Endometrial microvascular endothelial cells (primary cell): ENCODE results near the gene TMEM245. TPM values are rescaled to one million over a fixed set of nuclear protein-coding genes. Genes with fewer than 3 reads are reported as not detected.

Experiments used
- in situ Hi-C: cut with HindIII; loops from 2 replicates; pipeline ENCODE4 v1.10.0; 2017; ENCODE audit warnings: low sequenced_read_pairs, low pct_unique_long_range_greater_than_20kb; ENCODE audit errors: inconsistent ontology term
- total RNA-seq: library from RNA; depleted of rRNA; stranded (reverse); fragments of >200 nt; gene quantifications from one replicate; pipeline ENCODE4 v1.2.3, GENCODE V29; 2015; ENCODE audit errors: inconsistent ontology term

TMEM245 gene
- total RNA-seq, 1 donor from 2014 or later: 32.5 TPM

DNA sequence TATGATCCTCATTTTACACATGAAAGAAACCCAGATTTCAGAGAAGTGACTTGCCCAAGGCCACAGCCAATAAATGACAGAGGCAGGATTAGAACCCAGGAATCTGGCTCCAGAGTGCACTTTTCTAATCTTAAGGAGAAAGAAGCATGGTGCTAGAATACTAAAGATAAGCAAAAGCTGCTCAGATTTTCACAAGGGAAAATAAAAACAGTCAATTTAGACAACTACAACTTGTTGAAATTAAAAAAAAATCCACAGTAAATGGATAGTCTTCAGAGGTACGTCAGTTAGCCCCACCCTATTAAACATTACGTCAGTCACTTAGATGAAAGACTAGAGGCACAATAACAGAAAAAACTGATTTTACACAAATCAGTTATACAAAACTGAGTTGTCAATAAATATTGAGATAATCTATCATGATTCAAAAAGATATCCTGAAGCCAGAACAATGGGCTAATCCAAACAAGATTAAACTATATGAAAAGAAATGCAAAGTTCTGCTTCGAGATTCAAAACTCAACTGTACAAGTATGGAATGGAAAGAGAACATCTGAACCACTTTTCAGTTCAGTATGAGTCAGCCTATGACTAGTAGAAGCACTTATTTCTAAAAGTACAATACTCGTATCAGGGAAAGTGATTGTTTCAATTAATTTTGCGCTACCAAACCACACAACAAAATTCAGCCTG is 9.3 kb downstream of the TMEM245 start:
- in situ Hi-C loops: loop anchor here (25.0 kb wide), 1 partner anchor 98 kb away; the partner anchor contains the start of gene CTNNAL1

DNA sequence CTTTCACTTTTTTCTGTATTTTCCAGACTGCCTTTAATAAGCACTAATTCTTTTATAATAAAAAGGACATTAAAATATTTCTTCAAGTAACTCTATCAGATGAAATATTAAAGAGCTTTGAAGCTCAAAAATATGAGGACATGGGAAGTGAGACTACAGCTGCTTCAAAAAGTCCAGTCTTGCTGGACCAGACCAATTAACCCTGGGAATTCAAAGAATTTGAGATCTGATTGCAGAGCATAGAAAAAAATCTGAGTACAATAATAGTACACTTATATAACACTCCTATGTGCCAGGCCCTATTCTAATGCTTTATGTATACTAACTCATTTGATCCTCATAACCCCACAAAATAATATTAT is 9.8 kb downstream of the TMEM245 start:
- in situ Hi-C loops: loop anchor here (25.0 kb wide), 1 partner anchor 98 kb away; the partner anchor contains the start of gene CTNNAL1

DNA sequence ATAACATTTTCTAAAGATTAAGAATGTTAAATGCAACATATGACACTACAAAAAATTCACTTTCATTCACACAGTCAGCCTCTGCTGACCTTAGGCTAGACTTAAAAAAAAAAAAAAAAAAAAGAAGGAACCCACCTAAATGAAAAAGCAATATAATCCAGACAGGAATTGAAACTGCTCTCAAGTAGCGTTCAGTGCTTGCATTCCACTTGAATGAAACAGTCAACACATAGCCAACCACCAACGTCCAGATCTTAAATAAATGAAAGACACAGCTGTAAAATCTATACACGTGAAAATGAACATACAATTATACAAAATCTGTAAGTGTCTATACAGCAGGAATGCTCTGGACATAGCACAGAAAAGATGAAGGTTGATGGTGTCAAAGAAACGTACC is 11.4 kb downstream of the TMEM245 start:
- in situ Hi-C loops: loop anchor here (25.0 kb wide), 1 partner anchor 96 kb away; the partner anchor contains the start of gene CTNNAL1

DNA sequence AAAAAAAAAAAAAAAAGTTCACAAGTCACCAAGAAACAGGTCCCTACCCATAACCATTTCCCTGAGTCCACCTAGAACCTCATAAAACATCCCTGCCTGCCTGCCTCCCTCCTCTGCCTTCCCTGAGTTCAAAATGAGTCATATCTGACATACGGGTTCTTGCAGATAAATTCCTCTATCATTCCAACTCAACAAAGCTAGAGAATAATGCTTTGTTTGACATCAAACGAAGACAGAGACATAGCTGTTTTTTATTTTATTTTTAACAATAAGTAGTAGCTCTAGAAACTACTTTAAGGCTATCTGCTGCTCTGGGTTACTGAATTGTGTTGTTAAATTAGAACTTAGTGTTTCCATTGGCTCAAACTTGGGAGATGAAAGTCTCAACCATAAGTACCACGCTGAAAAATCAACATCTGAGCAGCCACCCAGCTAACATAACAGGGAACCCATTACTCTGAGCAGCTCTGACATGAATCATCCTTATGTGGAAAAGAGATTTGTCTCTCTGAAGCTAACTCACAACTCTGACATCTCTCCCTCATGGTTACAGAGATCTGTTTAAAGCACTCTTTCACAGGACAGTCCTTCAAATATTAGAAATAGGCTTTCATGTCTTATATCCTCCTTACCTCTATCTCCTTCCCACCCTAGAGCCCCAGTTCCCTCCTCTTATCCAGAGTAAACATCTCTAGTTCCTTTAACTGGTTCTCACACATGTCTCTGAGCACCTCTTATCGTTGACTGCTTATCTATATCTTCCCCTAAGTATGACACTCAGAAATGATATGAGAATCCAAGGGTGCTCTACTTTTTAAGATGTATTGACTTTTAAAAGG is 12.1 kb downstream of the TMEM245 start:
- in situ Hi-C loops: loop anchor here (25.0 kb wide), 1 partner anchor 95 kb away; the partner anchor contains the start of gene CTNNAL1

DNA sequence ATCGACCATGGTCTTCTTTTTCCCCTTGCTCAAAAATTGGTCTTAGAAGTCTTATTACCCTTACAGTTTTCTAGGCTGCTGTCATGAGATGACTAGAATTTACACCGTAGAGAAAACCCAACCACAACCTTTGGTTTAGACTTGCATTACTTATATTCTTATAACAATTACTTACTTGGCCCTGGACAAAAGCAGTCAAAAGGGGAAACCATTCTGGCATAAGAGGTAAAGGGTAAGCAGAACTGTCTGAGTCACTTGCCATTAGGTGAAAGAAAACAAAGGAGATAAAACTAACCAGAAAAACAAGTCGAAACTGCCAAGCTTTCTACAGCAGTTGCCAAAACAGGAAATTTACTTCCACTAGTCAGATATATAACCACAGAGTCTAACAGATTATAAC is 17.9 kb downstream of the TMEM245 start:
- in situ Hi-C loops: loop anchor here (25.0 kb wide), 1 partner anchor 90 kb away; the partner anchor contains the start of gene CTNNAL1

DNA sequence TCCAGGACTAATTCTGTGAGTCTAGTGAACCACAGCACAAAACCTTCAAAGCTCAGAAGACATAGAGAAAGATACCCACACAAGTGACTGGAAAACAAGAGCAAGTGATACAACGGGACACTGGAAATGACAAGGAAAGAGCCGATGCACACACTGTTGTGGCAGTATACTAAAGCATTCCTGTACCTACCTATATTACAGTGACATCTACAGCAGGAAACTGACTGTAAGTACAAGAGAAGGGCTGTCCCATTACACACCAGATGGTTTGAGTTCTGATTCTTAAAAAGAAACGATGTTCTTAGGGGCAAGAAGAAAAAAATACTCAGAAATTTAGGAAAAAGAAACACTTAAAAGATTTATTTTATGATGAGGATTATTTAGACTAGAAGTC is 18.5 kb downstream of the TMEM245 start:
- in situ Hi-C loops: loop anchor here (25.0 kb wide), 1 partner anchor 89 kb away; the partner anchor contains the start of gene CTNNAL1

DNA sequence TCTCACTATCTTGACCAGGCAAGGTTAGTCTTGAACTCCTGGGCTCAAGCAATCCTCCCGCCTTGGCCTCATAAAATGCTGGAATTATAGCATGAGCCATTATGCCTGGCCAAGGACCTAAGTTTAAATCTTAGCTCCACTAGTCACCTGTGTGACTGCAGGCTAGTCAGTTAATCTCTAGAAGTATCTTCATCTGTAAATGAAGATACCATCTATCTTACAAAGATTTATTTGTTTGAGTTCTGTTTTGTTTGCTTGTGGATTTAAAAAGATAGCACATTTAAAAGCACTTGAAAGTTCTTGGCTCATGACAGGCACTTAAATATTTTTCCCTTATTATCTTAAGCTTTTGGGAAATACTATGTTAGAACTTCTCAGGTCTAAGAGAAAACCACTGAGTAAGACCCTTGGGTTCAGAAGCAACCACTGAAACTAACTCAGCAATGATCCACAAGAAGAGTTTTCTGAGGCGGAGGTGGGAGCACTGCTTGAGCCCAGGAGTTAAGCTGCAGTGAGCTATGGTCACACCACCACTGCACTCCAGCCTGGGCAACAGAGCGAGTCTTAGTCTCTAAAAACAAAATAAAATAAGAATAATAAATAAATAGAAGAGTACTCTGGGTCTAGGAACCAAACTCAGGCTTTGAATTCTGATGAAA is 19.1 kb downstream of the TMEM245 start:
- in situ Hi-C loops: loop anchor here (25.0 kb wide), 1 partner anchor 88 kb away; the partner anchor contains the start of gene CTNNAL1

DNA sequence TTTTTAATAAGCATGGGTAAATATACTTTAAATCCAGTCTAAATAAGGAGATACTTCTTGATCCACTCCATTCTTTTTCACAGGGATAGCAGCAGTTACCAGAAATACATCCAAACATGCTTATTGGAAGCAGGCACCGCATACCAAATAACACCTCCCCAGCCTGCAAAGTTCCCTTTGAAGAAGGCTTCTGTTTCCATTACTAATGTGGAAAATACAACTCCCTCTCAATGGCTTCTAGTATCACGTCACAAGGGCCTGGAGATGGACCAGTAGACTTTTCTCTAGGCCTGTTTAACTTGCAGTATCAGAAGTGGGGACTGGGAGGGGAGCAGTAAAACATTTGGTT is 20.8 kb downstream of the TMEM245 start:
- in situ Hi-C loops: no loop called here

DNA sequence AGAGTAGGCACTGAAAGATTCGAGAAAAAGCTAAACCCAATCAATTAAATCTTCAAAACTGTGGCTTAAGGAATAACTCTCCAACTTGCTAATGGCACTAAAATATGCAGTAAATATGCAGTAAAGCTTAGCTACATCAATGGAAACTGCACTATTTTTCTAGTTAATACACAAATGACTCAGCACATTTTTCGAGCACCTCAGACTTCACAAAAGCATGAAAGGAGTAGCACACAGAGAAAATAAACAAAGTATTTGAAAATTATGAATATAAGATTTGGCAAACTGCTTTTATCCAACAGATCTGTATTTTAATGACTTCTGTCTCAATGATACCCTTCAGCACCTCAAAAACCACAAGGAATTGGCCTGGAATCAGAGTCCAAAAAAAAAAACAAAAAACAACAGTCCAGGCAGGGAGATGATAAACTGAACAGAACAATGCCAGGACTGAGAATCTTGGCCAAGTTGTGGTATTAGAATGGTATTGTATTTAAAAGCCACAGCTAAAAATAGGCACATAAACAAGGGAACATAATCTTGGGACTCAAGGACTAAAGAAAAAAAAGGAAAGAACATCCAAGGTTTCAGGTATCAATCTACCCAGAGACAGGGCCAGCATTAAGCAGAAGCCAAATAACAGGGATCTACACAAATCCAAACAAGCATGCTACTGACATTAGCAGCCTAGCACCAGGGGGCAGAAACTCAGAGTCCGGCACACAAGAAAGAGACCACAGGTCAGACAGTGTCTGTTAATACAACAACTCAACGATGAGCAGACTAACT is 21.4 kb downstream of the TMEM245 start:
- in situ Hi-C loops: no loop called here

DNA sequence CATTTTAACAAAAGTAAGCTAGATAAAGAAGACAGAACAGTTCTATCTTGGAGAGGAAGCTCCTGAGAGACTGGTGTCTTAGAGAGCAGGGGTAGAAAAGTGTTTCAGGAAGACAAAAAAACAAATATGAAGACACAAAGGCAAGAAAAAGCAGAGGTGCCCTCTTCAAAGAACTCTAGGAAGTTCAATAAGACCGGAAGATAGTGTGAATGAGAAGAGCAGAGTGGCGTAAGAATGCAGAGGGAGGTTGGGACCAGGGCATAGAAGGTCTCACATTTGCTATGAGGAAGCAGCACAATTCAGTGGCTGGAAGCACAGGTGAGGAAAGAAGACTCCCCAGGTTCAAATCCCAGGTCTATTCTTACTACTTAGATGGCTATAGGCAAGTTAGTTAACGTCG is 22.6 kb downstream of the TMEM245 start:
- in situ Hi-C loops: no loop called here

DNA sequence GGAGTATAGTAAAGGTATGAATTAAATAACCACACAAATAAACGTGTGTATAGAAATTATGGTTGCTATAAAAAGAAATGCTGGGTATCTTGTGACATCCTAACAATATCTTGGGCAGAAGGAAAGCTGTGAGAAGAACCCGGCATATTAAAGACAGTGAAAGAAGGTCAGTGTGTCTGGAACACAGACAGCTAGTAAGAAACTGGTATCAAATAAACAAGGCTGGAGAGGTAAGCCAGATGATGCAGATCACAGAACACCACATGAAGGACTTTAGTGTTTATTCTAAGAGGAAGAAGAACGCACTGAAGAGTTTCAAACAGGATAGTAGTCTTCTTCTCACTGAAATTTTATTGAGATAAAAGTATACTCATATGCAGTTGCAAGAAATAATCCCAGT is 24.4 kb downstream of the TMEM245 start:
- in situ Hi-C loops: no loop called here

DNA sequence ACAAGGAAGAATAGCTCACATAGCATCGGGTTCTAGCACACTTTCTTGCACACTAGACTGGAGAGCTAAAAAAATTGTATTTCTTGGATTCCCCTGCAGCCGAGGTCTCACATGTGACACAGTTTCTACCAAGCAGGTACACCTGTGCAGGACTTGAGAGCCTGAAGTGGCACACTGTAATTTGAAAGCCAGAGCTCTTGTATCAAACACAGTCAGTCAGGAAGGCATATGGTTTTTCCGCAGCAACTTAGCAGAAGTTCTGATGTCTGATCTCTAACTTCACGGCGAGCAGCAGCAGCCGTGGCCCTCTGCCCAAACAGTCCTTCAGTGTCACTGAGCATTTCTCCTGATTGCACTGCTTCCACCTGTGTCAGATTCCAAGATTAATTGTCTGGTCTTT is 25.5 kb downstream of the TMEM245 start:
- in situ Hi-C loops: no loop called here

DNA sequence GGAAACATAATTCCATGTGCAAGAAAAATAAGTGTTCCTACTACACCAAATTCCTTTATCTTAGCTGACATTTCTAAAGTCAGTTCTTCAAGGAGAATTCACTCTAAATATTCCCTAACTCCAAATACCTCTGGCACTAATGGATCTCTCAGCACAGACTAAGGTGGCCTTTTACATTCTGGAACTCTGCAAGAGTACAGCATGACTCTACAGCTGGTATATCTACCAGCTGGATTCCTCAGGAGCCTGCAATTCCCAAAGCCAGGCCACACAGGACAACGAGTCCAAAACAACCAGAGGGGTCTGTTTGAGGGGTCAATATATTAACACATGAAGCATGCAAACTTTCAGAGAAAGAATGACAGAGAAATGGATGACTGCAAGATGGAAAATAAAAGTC is 27.2 kb downstream of the TMEM245 start:
- in situ Hi-C loops: no loop called here

DNA sequence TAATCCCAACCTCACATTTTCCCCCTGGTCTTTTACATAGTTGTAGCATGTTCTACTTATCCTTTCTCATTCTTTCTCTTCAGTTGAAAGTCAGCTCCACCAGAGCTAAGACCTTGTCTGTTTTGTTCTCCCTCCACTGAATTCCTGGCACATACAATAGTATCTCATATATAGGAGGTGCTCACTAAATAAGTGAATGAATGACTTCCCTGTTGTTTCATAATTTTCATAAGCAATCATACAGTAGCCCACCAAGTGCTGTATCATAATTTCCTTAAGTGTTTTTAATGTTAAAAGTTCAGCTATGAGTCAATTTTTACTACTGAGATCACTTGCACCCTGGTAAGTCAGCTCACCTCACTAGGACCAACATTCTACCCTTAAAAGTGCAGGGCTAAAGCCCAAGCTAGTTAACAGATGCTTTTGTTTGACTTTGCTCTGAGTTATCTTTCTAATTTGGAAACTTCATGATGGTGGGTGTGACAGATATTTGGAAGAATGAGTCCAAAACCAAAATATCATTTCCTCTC is 27.6 kb downstream of the TMEM245 start:
- in situ Hi-C loops: no loop called here

DNA sequence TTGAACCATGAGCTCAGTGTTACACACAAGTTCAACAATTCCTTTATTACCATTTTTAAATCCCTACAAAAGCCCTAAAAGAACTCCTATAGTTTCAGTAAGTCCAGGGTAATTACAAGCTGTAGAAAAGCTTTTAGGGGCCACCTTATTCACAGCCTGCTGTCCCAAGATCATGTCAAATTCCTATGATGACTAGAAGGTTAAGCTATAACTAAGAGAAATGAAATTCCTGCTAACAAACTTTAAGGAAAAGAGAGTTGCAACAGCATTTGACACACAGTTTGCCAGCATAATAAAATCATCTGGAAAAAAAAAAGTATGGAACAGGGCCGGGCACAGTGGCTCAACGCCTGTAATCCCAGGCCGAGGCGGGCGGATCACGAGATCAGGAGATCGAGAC is 31.5 kb downstream of the TMEM245 start:
- in situ Hi-C loops: no loop called here

DNA sequence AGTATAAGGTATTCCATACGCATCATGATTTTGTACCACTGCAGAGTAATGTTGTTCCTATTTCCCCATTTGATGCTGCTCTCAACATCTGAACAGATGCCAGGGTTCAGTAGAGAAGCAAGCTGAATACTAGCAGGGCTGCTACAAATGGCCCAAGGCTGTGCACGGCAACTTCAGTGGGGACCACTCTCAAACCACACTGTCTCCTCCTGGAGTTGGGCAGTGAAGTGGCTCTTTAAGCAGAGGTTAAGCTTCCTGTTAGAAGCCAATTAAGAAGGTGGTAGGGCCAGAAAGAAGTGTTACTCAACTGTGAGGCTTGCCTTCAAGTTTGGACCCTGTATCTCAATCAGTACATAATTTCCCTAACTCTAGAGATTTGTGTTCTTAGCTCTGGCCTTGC is 32.0 kb downstream of the TMEM245 start:
- in situ Hi-C loops: no loop called here

DNA sequence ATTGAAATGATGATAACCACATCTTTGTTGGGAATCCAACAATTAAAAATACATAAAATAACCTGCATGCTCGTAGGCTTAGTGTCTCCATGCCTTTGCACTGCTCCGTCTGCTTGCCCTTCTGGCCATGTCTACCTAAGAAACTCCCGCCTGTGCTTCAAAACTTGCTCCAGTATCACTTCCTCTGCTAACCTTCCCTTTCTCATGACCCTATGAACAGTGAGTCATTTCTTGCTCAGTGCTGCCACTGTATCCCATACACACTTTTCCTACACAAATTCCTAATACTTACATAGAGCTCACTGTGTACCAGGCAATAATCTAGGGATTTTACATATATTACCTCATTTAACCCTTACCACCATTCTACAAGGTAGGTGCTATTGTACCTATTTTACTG is 33.5 kb downstream of the TMEM245 start:
- in situ Hi-C loops: no loop called here

DNA sequence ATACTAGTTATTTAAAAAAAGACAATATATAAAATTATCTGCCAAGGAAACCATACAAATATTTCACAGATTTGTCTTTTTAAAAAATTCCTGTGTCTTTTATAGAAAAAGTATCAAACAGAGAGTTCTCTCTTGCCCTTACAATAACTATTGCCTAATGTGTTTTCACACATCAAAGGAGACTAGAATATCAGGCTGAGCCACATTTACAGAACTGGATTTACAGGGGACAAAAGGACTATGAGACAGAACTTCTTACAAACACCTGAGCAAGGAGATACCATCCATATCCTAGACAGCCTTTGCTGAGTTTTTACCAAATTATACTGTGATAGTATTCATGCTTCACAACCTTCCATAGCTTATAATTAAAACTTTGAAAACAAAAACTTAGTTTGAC is 34.2 kb downstream of the TMEM245 start:
- in situ Hi-C loops: no loop called here
